Ishikawa (cell line): ENCODE results near the gene MUC21.

Experiments
- CREB1 ChIP-seq: IDR thresholded peaks from 2 replicates; pipeline ENCODE4 v1.6.1; 2012; ENCODE audit warnings: low read depth
- EGR1 ChIP-seq: IDR thresholded peaks from 2 replicates; pipeline ENCODE4 v1.6.1; 2012
- EP300 ChIP-seq: IDR thresholded peaks from 2 replicates; pipeline ENCODE4 v1.6.1; 2012; ENCODE audit warnings: borderline replicate concordance
- RAD21 ChIP-seq: IDR thresholded peaks from 2 replicates; pipeline ENCODE4 v1.6.1; 2012; ENCODE audit warnings: low read depth
- TAF1 ChIP-seq: IDR thresholded peaks from 2 replicates; pipeline ENCODE4 v1.6.1; 2012; ENCODE audit warnings: low read depth, mild to moderate bottlenecking
- YY1 ChIP-seq: IDR thresholded peaks from 2 replicates; pipeline ENCODE4 v1.6.1; 2012; ENCODE audit warnings: low read depth
- ZBTB7A ChIP-seq: IDR thresholded peaks from 2 replicates; pipeline ENCODE4 v1.6.1; 2012; ENCODE audit warnings: low read depth
- TF ChIP-seq, protein P1 (sequence below): IDR thresholded peaks from 2 replicates; pipeline ENCODE4 v1.6.1; 2012

DNA sequence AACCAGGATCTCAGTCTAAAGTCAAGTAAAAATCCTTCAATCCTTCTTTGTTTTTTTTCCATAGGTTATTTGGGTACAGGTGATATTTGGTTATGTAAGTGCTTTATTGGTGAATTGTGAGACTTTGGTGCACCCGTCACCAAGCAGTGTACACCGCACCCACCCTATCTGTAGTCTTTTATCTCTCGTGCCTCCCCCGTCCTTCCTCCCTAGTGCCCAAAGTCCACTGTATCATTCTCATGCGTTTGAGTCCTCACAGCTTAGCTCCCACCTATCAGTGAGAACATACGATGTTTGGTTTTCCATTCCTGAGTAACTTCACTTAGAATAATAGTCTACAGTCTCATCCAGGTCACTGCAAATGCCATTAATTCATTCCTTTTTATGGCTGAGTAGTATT lies 27.6 kb downstream of the MUC21 start:
- TF ChIP-seq YY1 (no peak), EGR1 (no peak), RAD21 (no peak), TAF1 (no peak), ZBTB7A (no peak), CREB1 (no peak), EP300 (no peak)
- TF ChIP-seq, protein P1, sequence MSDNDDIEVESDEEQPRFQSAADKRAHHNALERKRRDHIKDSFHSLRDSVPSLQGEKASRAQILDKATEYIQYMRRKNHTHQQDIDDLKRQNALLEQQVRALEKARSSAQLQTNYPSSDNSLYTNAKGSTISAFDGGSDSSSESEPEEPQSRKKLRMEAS = no peak
